ENCODE measurements around the gene CIRBP. TPM values are rescaled to one million over a fixed set of nuclear protein-coding genes. Genes with fewer than 3 reads are reported as not detected.

CIRBP gene
- total RNA-seq, result 166 and 172 TPM in 2 replicates

GRCh38 chr19:1269065-1269477 is at the start of gene CIRBP:
Gene CIRBP (plus strand): TSS chr19:1269332. CDS start chr19:1270934, 1,602 bp downstream.

GRCh38 chr19:1237754-1238368 is 31.3 kb upstream of the CIRBP start, which contains the start of gene CBARP:
Gene CBARP (minus strand): TSS chr19:1238005. CDS start chr19:1236100, 1,905 bp downstream.

GRCh38 chr19:1241417-1242095 is 27.6 kb upstream of the CIRBP start, which contains the start of gene ATP5F1D:
Gene ATP5F1D (plus strand): TSS chr19:1241751. CDS start chr19:1241851, 100 bp downstream.

GRCh38 chr19:1248139-1248785 is 20.9 kb upstream of the CIRBP start, which contains the start of gene MIDN:
Gene MIDN (plus strand): TSS chr19:1248583. CDS start chr19:1250297, 1,714 bp downstream.

GRCh38 chr19:1275260-1275975 is 6.3 kb downstream of the CIRBP start, which contains the start of gene FAM174C:
Gene FAM174C (plus strand): TSS chr19:1275530. CDS start chr19:1275550, 20 bp downstream.

GRCh38 chr19:1285737-1286360 is 16.7 kb downstream of the CIRBP start, which contains the start of gene EFNA2:
Gene EFNA2 (plus strand): TSS chr19:1285873. CDS start chr19:1286169, 296 bp downstream.

Other genes with a start within 250 kb of the CIRBP start
- gene TMEM259, start 248.2 kb upstream of the CIRBP start, total RNA-seq, result 142 and 147 TPM in 2 replicates
- gene RNU6-2, start 247.8 kb upstream of the CIRBP start, total RNA-seq, result not detected in 2 replicates
- 239 and 254 TPM in 2 replicates for gene CNN2, start 242.7 kb upstream of the CIRBP start, total RNA-seq
- gene ABCA7, start 229.2 kb upstream of the CIRBP start, total RNA-seq, result 14.0 and 24.3 TPM in 2 replicates
- 3.2 and 5.4 TPM in 2 replicates for gene ARHGAP45, start 202.2 kb upstream of the CIRBP start, total RNA-seq
- gene POLR2E, start 174.0 kb upstream of the CIRBP start, total RNA-seq, result 125 and 242 TPM in 2 replicates
- 302 and 333 TPM in 2 replicates for gene GPX4, start 165.3 kb upstream of the CIRBP start, total RNA-seq
- 47.8 and 61.4 TPM in 2 replicates for gene SBNO2, start 95.1 kb upstream of the CIRBP start, total RNA-seq
- 70.8 and 101 TPM in 2 replicates for gene STK11, start 63.6 kb upstream of the CIRBP start, total RNA-seq
- gene CBARP, start 31.3 kb upstream of the CIRBP start, total RNA-seq, result 2.8 and 6.2 TPM in 2 replicates
- 90.0 and 106 TPM in 2 replicates for gene ATP5F1D, start 27.6 kb upstream of the CIRBP start, total RNA-seq
- 17.1 and 30.5 TPM in 2 replicates for gene MIDN, start 20.7 kb upstream of the CIRBP start, total RNA-seq
- 65.4 and 81.1 TPM in 2 replicates for gene FAM174C, start 6.2 kb downstream of the CIRBP start, total RNA-seq
- gene EFNA2, start 16.5 kb downstream of the CIRBP start, total RNA-seq, result not detected in 2 replicates
- 161 and 201 TPM in 2 replicates for gene NDUFS7, start 114.6 kb downstream of the CIRBP start, total RNA-seq
- 5.2 and 6.9 TPM in 2 replicates for gene GAMT, start 132.2 kb downstream of the CIRBP start, total RNA-seq
- 84.1 and 126 TPM in 2 replicates for gene DAZAP1, start 138.3 kb downstream of the CIRBP start, total RNA-seq
- gene RPS15, start 169.1 kb downstream of the CIRBP start, total RNA-seq, result 1,980 and 2,817 TPM in 2 replicates
- gene APC2, start 180.8 kb downstream of the CIRBP start, total RNA-seq, result under 0.01 and 0.08 TPM in 2 replicates
- gene C19orf25, start 209.9 kb downstream of the CIRBP start, total RNA-seq, result 37.1 and 39.1 TPM in 2 replicates
- 1.0 and 1.1 TPM in 2 replicates for gene PCSK4, start 221.0 kb downstream of the CIRBP start, total RNA-seq
- 2.0 and 2.7 TPM in 2 replicates for gene REEP6, start 221.8 kb downstream of the CIRBP start, total RNA-seq
- 2.7 and 11.0 TPM in 2 replicates for gene ADAMTSL5, start 243.7 kb downstream of the CIRBP start, total RNA-seq

Measured in hair follicular keratinocyte (primary cell).